SU-DHL-6 (cell line): ENCODE results near the gene RBM33.

Experiments
- H2AFZ ChIP-seq: fragments of 200-600 bp; sonication (generic); 2 replicates; pipeline ENCODE4 v1.6.1; 2014; ENCODE audit warnings: low read depth, mild to moderate bottlenecking, moderate library complexity, mixed read lengths, antibody characterized with exemption, low read length; ENCODE audit not compliant: severe bottlenecking
- H3F3A ChIP-seq: fragments of 200-600 bp; shearing (Covaris generic); 2 replicates; pipeline ENCODE4 v1.6.0; 2016; ENCODE audit warnings: antibody characterized with exemption, mild to moderate bottlenecking; ENCODE audit not compliant: insufficient read depth
- H3K27ac ChIP-seq: fragments of 200-600 bp; sonication (generic); 2 replicates; pipeline ENCODE4 v1.5.1; 2016; ENCODE audit warnings: low read depth, mild to moderate bottlenecking, low read length, moderate library complexity, mixed read lengths
- H3K27me3 ChIP-seq: fragments of 200-600 bp; sonication (generic), shearing (Covaris generic); 2 replicates; pipeline ENCODE4 v1.6.0; 2014; ENCODE audit warnings: mild to moderate bottlenecking, low read length
- H3K36me3 ChIP-seq: fragments of 200-600 bp; sonication (generic); 2 replicates; pipeline ENCODE4 v1.6.1; 2014; ENCODE audit warnings: mild to moderate bottlenecking, low read length, mixed read lengths
- H3K4me2 ChIP-seq: fragments of 300-600, 200-600 bp; shearing (Covaris generic), sonication (generic); 2 replicates; pipeline ENCODE4 v1.6.0; 2014; ENCODE audit warnings: low read length, low read depth, mild to moderate bottlenecking; ENCODE audit not compliant: poor library complexity, severe bottlenecking
- H3K4me3 ChIP-seq: fragments of 200-600 bp; sonication (generic); 2 replicates; pipeline ENCODE4 v1.5.1; 2014; ENCODE audit warnings: antibody characterized with exemption, low read length, mild to moderate bottlenecking, mixed read lengths; ENCODE audit not compliant: insufficient read depth, poor library complexity, severe bottlenecking
- H3K79me2 ChIP-seq: fragments of 200-600 bp; sonication (generic); 2 replicates; pipeline ENCODE4 v1.6.1; 2014; ENCODE audit warnings: mild to moderate bottlenecking, low read length, moderate library complexity; ENCODE audit not compliant: insufficient read depth
- H3K9ac ChIP-seq: fragments of 200-600 bp; sonication (generic); 2 replicates; pipeline ENCODE4 v1.7.0; 2014; ENCODE audit warnings: mild to moderate bottlenecking, low read length
- H3K9me2 ChIP-seq: fragments of 200-600 bp; sonication (generic); replicated peaks from 2 replicates; pipeline ENCODE4 v1.6.1; 2014; ENCODE audit warnings: low read length; ENCODE audit not compliant: insufficient read depth
- H3K9me3 ChIP-seq: fragments of 200-600 bp; sonication (generic); 2 replicates; pipeline ENCODE4 v1.6.1; 2014; ENCODE audit warnings: low read length, mixed read lengths; ENCODE audit not compliant: insufficient read depth
- H4K20me1 ChIP-seq: fragments of 200-600 bp; sonication (generic); 2 replicates; pipeline ENCODE4 v1.6.1; 2014; ENCODE audit warnings: low read depth, mild to moderate bottlenecking, antibody characterized with exemption, low read length, moderate library complexity, mixed read lengths
- CTCF ChIP-seq: fragments of 200-600 bp; sonication (generic); IDR thresholded peaks from one replicate; pipeline ENCODE4 v1.5.1; 2017; ENCODE audit warnings: antibody characterized with exemption, mild to moderate bottlenecking, low read length, moderate library complexity; ENCODE audit not compliant: insufficient read depth, poor library complexity, severe bottlenecking
- EZH2phosphoT487 ChIP-seq: fragments of 200-600 bp; sonication (generic), shearing (Covaris generic); conservative IDR thresholded peaks from 2 replicates; pipeline ENCODE4 v1.6.1; 2018; ENCODE audit warnings: mild to moderate bottlenecking, antibody characterized with exemption, low read length, moderate library complexity, mixed read lengths

Gene RBM33

DNA sequence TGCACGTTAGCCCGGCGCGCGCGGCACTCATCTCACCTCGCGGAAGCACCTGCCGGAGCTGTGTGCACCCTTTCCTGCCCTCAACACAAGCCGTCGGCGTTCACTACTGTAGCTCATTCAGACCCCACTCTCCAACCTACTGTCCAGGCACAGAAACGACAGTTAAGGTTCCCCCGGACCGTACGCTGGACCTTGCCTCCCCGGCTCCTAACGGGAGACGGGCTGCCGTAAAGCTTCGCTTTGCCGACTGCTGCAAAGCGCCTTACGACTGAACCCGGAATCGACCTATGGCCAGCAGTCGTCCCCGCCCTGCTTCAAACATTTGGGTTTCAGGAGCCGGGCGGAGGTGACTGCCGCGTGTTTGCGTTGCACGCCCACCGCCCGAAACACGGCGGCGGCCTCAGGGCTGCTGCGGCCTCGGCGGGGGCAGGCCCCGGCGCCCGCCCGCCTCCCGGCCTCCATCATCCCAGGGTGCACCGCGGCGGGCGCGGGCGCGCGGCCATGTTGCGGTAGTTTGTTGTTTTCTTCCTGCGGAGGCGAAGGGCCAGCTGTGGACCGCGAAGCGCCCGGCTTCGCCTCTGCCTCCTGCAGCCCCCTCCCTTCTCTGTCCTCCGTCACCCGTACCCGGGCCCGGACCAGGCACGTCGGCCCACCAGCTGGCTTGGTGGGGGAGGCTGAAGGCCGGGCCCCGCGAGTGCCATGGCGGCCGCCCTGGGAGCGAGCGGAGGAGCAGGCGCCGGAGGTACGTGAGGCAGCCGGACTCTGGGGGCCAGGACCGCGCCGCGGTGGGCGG, at the start of gene RBM33:
Gene RBM33, plus strand, starts transcription at position 484 of the 793 bp plus-strand sequence. Its CDS starts 216 bp downstream, at position 700.
- Histone ChIP-seq H3K4me2 (peak within 1 kb of the TSS; percentile 88), H3K36me3 (peaks cover 63% of the 10 kb centered on the region), H3K9ac (peak within 1 kb of the TSS; percentile 88), H3K27ac (peak within 1 kb of the TSS; percentile 86), H3K9me2 (no peaks in the 10 kb centered on the region), H3K4me3 (peak within 1 kb of the TSS; percentile 71), H3K9me3 (no peaks in the 10 kb centered on the region), H4K20me1 (peaks cover 11% of the 10 kb centered on the region; the same call in 1 of the 2 replicates), H2AFZ (peak within 1 kb of the TSS; percentile 70), H3F3A (no peaks in the 10 kb centered on the region; the same call in 1 of the 2 replicates), H3K79me2 (peaks cover 55% of the 10 kb centered on the region), H3K27me3 (no peaks in the 10 kb centered on the region)
- TF ChIP-seq CTCF: no peak
- no peak for TF ChIP-seq EZH2phosphoT487

GRCh38 chr7:155594961-155595366, 49.5 kb upstream of the RBM33 start:
- no peaks in the 10 kb centered on the region for H4K20me1 ChIP-seq
- no peaks in the 10 kb centered on the region for H3K9me3 ChIP-seq
- no peaks in the 10 kb centered on the region for H3F3A ChIP-seq
- no peaks in the 10 kb centered on the region for H3K79me2 ChIP-seq
- H2AFZ ChIP-seq: no peak overlapping the region
- no peak overlapping the region for H3K4me2 ChIP-seq
- TF ChIP-seq CTCF: no peak
- no peak for TF ChIP-seq EZH2phosphoT487
- H3K9ac ChIP-seq: no peak overlapping the region
- no peaks in the 10 kb centered on the region for H3K27me3 ChIP-seq
- no peaks in the 10 kb centered on the region for H3K9me2 ChIP-seq
- H3K36me3 ChIP-seq: no peaks in the 10 kb centered on the region
- H3K4me3 ChIP-seq: no peak overlapping the region
- no peak overlapping the region for H3K27ac ChIP-seq

DNA sequence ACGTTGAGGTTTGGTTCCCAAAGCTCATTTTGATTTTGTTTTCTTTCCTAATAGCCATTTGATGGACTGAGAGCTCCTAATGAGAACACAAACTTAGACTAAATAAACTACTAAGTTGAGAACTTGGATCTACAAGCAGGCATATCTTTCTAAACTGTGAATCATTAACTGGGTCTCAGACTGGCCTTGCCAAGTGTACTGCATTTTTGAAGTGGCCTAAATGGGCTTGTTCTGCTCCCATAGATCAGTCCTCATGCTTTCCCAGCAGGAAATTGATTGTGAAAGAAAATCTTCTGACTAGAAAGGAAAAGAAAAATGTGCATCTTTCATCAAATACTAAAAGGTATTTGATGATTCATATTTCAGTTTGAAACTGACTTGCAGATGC, 46.7 kb upstream of the RBM33 start:
- H3K4me2 ChIP-seq: no peak overlapping the region
- H3K27me3 ChIP-seq: no peaks in the 10 kb centered on the region
- no peak overlapping the region for H3K9ac ChIP-seq
- no peaks in the 10 kb centered on the region for H3K9me3 ChIP-seq
- H3F3A ChIP-seq: no peaks in the 10 kb centered on the region
- no peak overlapping the region for H2AFZ ChIP-seq
- no peaks in the 10 kb centered on the region for H4K20me1 ChIP-seq
- no peak overlapping the region for H3K4me3 ChIP-seq
- H3K36me3 ChIP-seq: no peaks in the 10 kb centered on the region
- no peaks in the 10 kb centered on the region for H3K79me2 ChIP-seq
- no peak overlapping the region for H3K27ac ChIP-seq
- TF ChIP-seq EZH2phosphoT487 (no peak), CTCF (no peak)
- H3K9me2 ChIP-seq: no peaks in the 10 kb centered on the region
